GM18511 (cell line): ENCODE measurements around the gene SPPL2A.
A peak's percentile ranks its signal among the peaks of the same experiment; 100 is the strongest.

ENCODE experiments used
- ATAC-seq: cut with Tn5 transposase; IDR thresholded peaks from one replicate; pipeline ENCODE4 v1.9.1; 2021; ENCODE audit warnings: mild to moderate bottlenecking, moderate library complexity; ENCODE audit not compliant: unreplicated experiment

Gene SPPL2A

DNA sequence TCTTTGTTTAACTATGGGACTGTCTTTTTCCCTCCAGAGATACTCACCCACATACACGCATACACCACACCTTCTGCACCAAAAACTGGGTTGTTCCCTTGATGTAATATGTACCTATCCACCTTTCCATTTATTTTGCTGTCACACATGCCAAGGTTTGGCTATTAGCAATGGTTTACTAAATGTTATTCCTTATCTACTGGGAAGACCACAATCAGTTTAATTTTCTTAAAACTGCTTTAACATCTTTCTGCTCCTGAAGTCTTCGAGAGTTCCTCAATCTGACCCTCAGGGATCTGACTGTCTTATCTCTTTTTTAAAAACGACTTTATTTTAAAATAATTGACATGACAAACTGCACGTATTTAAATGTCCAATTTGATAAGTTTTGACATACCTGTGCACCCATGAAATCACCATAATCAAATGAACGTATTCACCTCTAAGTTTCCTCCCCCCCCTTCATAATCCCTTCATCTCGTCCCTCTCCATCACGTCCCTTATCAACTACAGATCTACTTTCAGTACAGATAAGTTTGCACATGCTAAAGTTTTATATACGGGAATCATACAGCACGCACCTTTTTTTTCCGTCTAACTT, 78.1 kb downstream of the SPPL2A start:
- ATAC-seq: peak; percentile 3

DNA sequence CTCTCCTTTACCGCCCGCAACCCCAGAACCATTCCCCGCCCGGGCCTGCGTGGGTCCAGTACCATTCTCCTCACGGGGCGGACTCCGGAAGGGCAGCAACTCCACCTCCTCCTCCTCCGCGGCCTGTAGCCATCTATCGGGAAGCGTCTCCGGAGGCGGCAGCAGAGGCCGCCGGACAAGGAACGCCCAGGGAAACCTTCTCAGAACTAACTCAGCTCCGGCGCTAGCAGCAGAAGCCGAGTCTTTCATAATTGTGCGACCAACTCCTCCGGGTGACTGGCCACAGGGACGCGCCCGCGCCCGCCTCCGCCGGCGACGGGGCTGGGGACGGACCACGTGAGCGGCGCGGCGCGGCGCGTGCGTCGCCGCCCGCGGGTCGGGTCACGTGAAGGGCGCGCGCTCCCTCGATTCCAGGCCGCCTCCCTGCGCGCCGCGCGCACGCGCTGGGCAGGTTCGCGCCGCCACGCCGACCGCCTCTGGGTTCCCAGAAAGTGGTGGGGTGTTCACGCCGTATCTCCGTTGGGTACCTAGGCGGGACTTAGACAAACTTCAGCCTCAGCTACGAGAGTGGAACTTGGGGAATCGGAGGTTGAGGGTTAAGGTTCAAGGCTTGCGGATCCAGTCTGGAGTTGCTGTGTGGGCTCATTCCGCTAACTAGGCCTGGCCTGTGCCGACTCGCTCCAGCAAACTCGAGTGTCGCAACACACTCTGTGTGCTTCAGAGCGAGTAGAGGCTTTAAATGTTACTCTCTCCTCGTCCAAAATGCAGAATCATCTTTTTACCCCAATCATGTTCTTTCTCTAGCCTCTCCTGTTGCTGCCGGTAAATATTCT, 78.8 kb downstream of the SPPL2A start, which contains the start of gene TRPM7:
Gene TRPM7 (minus strand): TSS at position 329 of the 833 bp plus-strand sequence. CDS start 264 bp downstream, at position 65.
- peak; percentile 84 for ATAC-seq

DNA sequence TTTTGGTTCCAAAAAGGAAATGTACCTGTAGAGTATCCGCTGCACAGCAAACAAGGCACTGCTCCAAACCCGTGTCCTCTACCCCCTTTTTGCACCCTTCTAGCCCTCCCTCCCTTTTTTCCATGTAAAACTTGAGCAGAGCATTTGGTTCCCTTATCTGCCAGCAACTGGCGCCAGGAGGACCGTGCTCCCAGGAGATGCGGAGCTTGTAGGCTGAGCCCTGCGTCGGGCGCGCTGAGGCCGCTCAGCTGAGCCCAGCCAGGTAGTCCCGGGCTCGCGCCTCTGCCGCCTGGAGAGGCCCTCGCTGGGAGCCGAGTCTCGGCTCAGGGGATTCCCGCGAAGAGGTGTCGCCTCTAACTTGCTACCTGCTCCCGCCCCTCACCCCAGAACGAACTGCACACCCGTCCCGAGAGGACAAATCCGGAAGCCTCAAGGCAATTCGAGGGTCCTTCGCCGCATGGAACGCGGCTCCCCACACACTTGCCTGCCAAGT, 79.5 kb downstream of the SPPL2A start:
- ATAC-seq: peak; percentile 68

DNA sequence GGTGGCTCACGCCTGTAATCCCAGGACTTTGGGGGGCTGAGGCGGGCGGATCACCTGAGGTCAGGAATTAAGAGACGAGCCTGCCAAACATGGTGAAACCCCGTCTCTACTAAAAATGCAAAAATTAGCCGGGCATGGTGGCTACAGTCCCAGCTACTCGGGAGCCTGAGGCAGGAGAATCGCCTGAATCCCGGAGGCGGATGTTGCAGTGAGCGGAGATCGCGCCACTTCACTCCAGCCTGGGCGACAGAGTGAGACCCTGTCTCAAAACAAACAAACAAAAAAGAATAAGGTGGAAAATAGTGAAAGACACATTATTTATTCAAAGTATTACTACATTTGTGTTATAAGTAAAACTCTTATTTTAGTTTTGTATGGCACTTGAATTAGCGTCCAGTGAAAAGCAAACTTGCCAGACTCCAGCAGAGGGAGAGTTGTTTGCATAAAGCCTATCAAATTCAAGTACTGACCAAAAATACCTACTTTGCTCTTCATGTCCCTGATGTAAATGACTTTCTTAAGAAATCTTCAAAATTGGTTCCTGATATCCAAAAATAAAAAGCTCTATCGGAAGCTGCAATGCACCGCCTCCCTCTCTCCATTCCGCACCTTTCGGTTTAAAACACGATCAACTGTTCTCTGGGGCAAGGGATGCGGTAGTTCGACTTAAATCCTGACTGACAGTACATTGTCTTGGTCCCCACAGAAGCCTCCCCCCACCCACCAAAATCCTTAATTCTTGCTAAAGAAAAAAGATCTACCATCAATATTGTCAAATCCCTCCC, 80.1 kb downstream of the SPPL2A start:
- no peak for ATAC-seq

DNA sequence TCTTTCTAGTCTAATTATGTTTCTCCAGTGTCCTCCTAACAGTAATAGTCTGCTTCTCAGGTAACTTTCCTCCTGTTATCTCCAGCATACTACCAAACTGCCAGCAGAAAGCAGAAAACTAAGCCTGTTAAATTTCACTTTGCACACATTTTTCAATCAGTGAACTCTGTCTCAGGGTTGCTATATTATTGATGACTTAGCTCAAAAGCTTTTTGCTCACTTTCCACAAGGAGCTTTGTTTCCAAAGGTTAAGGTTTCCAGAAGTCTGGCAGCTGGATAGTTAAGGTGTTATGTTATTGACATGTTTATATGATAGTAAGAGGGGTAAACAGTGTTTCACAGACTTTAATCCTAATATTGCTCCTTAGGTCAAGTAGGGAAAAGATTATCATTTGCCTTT, 84.0 kb downstream of the SPPL2A start:
- ATAC-seq: no peak

DNA sequence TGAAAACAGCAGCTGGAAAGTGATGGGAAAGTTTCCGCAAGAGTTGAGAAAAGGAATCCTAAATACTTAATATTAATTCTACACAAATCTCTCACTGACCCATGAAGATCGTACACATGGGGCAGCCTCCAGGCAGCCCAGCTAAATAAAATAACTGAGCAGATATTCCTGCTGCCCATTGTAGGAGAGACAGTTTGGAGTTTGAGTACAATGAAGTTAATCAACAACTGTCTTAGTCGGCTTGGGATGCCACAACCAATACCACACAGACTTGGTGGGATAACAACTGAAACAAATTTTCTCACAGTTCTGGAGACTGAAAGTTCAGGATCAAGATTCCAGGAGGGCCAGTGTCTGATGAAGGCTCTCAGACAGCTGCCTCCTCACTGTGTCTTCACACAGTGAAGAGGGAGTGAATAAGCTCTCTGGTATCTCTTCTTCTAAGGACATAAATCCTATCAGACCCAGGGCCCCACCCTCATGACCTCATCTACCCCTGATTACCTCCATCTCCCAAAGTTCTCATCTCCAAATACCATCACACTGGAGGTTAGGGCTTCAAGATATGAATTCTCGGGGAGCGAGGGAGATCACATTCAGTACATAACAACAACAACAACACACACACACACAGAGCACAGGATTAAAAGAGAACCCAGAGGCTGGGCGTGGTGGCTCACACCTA, 88.6 kb downstream of the SPPL2A start:
- no peak for ATAC-seq

DNA sequence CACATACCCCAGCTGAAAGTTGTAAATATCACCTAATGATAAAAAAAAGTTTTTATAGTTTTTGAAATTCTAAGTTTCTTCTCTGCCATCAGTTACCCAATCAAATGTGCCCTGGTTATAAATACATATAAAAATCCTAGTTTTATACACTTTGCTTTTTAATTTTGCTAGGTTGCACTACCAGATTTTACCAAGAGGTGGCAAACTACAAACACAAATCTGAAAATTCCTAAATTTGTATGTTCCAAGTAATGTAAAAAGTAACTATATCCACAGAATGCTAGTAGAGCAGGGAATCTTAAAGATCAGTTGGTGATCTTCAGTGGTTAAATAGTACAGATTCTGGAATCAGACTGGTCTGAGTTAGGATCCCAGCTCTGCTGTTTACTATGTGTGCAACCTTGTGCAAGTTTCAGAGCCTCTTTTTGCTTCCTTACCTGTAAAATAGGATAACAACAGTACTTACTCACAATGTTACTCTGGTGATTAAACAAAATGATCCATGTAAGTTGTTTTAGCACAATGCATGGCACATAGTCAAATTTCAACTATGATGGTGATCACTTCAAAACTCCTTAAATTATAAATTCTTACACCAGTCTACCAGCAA, 89.9 kb downstream of the SPPL2A start:
- ATAC-seq: no peak

DNA sequence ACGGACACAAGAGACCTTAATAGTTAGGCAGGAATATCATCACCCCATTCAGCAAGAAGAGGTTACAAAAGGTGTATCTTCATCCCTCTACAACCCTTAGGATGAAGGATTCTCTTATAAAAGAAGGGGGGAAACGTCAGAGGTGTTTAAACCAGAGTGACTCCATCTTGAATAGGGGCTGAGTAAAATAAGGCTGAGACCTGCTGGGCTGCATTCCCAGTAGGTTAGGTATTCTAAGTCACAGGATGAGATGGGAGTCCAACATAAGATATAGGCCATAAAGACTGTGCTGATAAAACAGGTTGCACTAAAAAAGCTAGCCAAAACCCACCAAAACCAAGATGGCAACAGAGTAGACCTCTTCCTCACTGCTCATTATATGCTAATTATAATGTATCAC, 95.4 kb downstream of the SPPL2A start:
- no peak for ATAC-seq

DNA sequence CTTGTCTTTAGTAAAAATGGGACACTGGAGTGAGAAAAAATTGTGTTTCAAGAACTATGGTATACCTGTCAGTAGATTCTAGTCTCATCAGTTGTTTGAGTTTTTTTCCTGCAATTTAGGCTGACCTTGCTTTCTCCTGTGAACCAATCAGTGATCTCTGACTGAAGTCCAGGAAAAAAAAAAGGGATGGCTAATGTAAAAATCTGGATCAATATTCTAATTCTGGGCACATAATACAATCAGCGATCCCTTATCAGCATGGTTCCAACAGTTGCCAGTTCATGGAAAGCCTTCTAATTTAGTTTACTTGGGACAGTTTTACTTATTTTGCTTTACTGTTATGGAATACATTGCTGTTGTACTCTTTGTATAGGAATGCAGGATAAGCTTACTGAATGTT, 95.9 kb downstream of the SPPL2A start:
- no peak for ATAC-seq

DNA sequence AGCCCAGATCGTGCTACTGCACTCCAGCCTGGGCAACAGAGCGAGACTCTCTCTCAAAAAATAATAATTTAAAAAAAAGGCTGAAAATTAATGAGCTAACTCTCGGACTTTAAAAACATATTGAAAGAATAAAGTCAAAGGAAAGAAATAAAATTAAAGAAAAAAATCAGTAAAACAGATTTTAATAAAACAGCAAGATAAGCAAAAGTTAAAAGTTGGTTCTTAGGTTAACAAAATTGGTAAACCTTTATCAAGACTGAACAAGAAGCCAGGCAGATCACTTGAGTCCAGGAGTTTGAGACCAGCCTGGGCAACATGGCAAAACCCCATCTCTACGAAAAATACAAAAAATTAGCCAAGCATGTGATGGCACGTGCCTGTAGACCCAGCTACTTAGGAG, 99.6 kb downstream of the SPPL2A start:
- ATAC-seq: no peak

DNA sequence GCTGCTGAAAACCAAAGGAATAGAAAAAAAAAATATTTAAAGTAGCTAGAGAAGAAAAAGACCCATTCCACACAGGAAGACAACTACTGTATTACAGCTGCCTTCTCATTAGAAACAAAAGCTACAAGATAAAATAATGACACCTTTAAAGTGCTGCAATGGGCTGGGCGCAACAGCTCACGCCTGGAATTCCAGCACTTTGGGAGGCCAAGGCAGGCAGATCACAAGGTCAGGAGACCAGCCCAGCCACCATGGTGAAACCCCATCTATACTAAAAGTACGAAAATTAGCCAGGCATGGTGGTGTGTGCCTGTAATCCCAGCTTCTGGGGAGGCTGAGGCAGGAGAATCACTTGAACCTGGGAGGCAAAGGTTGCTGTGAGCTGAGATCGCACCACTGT, 110.0 kb downstream of the SPPL2A start:
- no peak for ATAC-seq

DNA sequence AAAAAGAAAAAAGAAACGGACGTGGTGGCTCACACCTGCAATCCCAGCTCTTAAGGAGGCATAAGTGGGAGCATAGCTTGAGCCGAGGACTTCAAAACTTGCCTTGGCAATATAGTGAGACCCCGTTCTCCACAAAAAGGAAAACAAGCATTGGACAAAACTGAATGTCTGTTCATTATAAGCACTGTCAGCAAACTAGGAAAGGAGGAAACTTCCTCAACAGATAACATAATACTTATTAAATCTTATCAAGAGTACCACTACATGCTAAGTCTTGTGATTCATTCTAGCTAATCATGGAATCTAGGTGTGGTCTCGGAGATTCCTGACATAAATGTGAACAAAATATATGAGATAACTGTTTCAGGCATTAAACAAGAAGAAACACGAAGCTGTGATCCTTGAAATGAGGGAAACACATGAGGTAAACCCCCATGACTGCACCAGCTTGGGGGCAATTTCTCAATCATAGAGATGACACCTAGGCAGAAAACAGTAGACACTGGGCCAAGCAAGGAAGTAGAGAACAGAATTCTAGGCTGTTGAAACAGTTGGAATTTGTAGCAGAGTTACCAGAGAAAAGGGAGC, 112.3 kb downstream of the SPPL2A start:
- no peak for ATAC-seq

DNA sequence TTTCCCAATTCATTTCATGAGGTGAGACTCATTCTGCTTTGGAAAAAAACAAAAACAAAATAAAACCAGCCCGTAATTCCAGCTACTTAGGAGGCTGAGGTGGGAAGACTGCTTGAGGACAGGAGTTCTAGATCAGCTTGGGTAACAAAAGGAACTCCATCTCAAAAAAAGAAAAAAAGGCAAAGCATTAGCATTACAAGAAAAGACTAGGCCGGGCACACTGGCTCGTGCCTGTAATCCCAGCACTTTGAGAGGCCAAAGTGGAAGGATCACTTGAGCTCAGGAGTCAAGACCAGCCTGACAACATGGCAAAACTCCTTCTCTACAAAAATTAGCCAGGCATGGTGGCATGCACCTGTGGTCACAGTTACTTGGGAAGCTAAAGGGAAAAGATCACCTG, 112.8 kb downstream of the SPPL2A start:
- no peak for ATAC-seq
